Measurements from ENCODE around the gene KIFC1.

KIFC1 gene

GRCh38 chr6:33412140-33413009, 20.8 kb downstream of the KIFC1 start:
- DNase-seq, result no peak

- DNase-seq, result no peak
Observed at GRCh38 chr6:33413241-33414120, 21.9 kb downstream of the KIFC1 start.

GRCh38 chr6:33414592-33415271, 23.1 kb downstream of the KIFC1 start:
- DNase-seq, result no peak

- no peak for DNase-seq
Observed at GRCh38 chr6:33415831-33416230, 24.2 kb downstream of the KIFC1 start.

GRCh38 chr6:33416386-33417127, 24.9 kb downstream of the KIFC1 start:
- DNase-seq, result no peak

GRCh38 chr6:33417128-33417902, 25.7 kb downstream of the KIFC1 start:
- no peak for DNase-seq

GRCh38 chr6:33417903-33418689, 26.5 kb downstream of the KIFC1 start, which contains the start of gene CUTA:
Gene CUTA (minus strand): TSS chr6:33418107. CDS start chr6:33418000, 107 bp downstream.
- DNase-seq, result peak; percentile 99

GRCh38 chr6:33418690-33419291, 27.2 kb downstream of the KIFC1 start:
- DNase-seq, result peak in 1 of 2 experiments; percentile 15

GRCh38 chr6:33419580-33420490, 28.2 kb downstream of the KIFC1 start, which contains the start of gene SYNGAP1:
Gene SYNGAP1 (plus strand): TSS chr6:33420065. CDS start chr6:33420265, 200 bp downstream.
- DNase-seq, result peak in 1 of 2 experiments; percentile 18

GRCh38 chr6:33420491-33421343, 29.1 kb downstream of the KIFC1 start:
- no peak for DNase-seq

- DNase-seq, result no peak
Observed at GRCh38 chr6:33421344-33421643, 29.7 kb downstream of the KIFC1 start.

GRCh38 chr6:33423777-33424176, 32.2 kb downstream of the KIFC1 start:
- no peak for DNase-seq

- no peak for DNase-seq
Observed at GRCh38 chr6:33424855-33425667, 33.4 kb downstream of the KIFC1 start.

- peak; percentile 69 to 84 for DNase-seq
Observed at GRCh38 chr6:33425668-33426577, 34.3 kb downstream of the KIFC1 start.

GRCh38 chr6:33426590-33427511, 35.2 kb downstream of the KIFC1 start:
- DNase-seq, result no peak

Data from SHP77 (cell line).